ENCODE results near the gene CCDC43. TPM values are rescaled to one million over a fixed set of nuclear protein-coding genes. Genes with fewer than 3 reads are reported as not detected.

The CCDC43 gene
- total and polyA plus RNA-seq, 7 donors, result 10.2 to 20.8 (median 14.9) TPM

DNA sequence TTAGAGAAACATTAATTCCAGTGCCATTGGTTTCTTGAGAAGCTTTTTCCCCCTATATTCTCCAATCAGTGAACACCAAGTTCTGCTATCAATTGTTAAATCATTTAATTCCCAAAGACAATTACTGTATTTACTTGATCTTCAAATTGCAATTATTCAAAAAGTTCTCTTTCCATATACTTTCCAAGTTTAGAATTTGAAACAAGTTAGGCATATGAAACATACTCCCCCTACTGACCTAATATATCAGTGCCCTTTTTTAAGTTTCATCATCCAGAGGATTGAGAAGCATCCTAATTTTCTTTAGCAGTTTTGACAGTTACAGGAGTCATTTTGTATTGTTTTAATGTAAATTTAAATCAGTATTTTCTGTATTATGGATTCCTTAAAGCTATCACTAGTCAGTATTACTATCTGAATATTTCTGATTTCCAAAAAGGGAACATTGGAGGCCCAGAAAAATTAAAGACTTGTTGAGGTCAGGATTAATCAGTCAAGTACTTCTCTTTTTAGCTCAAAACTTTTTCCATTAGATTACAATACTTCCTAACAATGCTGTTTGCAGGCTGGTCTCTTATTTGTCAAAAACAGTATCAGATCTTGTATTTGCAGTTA is 17.0 kb downstream of the CCDC43 start:
- intact Hi-C loops (cut with DNase I), result no loop called here
- DNase-seq, result no peak
- Histone ChIP-seq H3K27ac (no peak overlapping the region), H3K27me3 (no peaks in the 10 kb centered on the region), H3K4me1 (peaks cover 0 to 9% (median 5%) of the 10 kb centered on the region in 4 donors), H3K4me3 (no peak overlapping the region), H3K36me3 (no peaks in the 10 kb centered on the region), H3K9me3 (no peaks in the 10 kb centered on the region)
- no peak for TF ChIP-seq POLR2AphosphoS5 (IDR thresholded peaks at IDR 0.05)
- no peak for TF ChIP-seq EP300 (IDR thresholded peaks at IDR 0.05)
- TF ChIP-seq POLR2A (IDR thresholded peaks at IDR 0.05), result no peak
- TF ChIP-seq, protein P1, sequence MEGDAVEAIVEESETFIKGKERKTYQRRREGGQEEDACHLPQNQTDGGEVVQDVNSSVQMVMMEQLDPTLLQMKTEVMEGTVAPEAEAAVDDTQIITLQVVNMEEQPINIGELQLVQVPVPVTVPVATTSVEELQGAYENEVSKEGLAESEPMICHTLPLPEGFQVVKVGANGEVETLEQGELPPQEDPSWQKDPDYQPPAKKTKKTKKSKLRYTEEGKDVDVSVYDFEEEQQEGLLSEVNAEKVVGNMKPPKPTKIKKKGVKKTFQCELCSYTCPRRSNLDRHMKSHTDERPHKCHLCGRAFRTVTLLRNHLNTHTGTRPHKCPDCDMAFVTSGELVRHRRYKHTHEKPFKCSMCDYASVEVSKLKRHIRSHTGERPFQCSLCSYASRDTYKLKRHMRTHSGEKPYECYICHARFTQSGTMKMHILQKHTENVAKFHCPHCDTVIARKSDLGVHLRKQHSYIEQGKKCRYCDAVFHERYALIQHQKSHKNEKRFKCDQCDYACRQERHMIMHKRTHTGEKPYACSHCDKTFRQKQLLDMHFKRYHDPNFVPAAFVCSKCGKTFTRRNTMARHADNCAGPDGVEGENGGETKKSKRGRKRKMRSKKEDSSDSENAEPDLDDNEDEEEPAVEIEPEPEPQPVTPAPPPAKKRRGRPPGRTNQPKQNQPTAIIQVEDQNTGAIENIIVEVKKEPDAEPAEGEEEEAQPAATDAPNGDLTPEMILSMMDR (IDR thresholded peaks at IDR 0.05), result peak in 1 of 4 experiments; percentile 19

DNA sequence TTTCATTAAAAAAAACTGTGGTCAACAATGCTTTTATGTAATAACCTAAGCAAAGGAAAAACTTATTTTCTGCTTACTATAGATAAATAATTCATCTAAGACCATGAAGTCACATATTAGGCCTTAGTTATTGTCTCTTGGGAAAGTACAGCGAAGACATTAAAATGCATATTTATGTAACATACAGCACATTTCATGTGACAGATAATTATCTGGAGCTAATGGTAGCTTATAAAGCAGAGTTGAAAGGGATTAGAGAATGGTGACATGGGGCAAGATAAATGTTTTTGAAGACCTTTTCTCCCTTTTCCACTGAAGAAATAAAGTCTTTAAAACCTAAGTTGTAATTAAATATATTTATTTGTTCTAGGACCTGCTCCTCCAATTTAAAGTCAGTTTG is 23.6 kb downstream of the CCDC43 start:
- H3K4me1 ChIP-seq, result no peaks in the 10 kb centered on the region
- H3K27me3 ChIP-seq, result no peaks in the 10 kb centered on the region
- no peak for DNase-seq
- H3K9me3 ChIP-seq, result no peaks in the 10 kb centered on the region
- 98 to 99% methylated on average over 1 of the region's 1 CpG for WGBS, 2 donors
- TF ChIP-seq EP300 (IDR thresholded peaks at IDR 0.05) (no peak), POLR2AphosphoS5 (IDR thresholded peaks at IDR 0.05) (no peak), POLR2A (IDR thresholded peaks at IDR 0.05) (no peak)
- TF ChIP-seq, protein P1 (IDR thresholded peaks at IDR 0.05), result no peak
- intact Hi-C loops (cut with DNase I), result no loop called here
- H3K4me3 ChIP-seq, result no peak overlapping the region
- H3K36me3 ChIP-seq, result no peaks in the 10 kb centered on the region
- no peak overlapping the region for H3K27ac ChIP-seq

DNA sequence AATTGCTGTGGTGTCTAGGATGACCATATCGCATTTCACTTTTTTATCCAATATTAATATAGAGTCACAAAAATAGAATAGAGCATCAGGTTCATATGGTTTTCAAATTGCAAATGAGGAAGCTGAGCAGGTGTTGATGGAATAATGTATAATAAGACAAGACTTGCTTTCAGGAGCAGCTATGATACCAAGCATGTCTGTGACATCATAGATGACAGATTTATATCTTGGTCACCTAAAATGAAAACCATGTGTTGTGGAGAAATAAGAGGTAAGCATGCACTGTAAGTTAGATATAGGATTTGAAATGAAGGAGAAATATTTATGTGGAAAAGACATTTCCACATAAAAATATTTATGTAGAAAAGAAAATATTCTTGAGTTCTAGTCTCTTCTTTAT is 24.7 kb downstream of the CCDC43 start:
- TF ChIP-seq EP300 (IDR thresholded peaks at IDR 0.05) (no peak), POLR2AphosphoS5 (IDR thresholded peaks at IDR 0.05) (no peak), POLR2A (IDR thresholded peaks at IDR 0.05) (no peak)
- TF ChIP-seq, protein P1 (IDR thresholded peaks at IDR 0.05), result no peak
- 94 to 98% methylated on average over 1 of the region's 1 CpG for WGBS, 2 donors
- H3K9me3 ChIP-seq, result no peaks in the 10 kb centered on the region
- no peaks in the 10 kb centered on the region for H3K36me3 ChIP-seq
- no peak for DNase-seq
- intact Hi-C loops (cut with DNase I), result no loop called here
- H3K27me3 ChIP-seq, result no peaks in the 10 kb centered on the region
- H3K4me1 ChIP-seq, result no peaks in the 10 kb centered on the region
- no peak overlapping the region for H3K27ac ChIP-seq
- no peak overlapping the region for H3K4me3 ChIP-seq

DNA sequence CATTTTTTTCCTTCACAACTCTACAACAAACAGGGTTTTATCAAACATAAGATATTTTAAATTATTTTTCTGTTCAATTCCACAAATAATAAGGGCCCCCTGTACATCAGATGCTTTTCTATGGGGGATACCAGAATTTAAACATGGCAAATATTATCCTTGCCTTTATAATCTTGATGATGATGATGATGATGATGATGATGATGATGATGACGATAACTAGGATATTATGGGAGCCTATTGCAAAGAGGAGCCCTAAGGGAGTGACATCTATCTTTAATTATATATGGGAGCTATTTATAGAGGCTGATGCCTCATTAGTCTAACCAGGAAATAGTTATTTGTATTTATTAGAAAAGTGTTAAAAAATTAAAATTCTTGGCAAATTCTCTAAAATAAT is 26.5 kb downstream of the CCDC43 start:
- Histone ChIP-seq H3K9me3 (no peaks in the 10 kb centered on the region), H3K4me1 (no peaks in the 10 kb centered on the region), H3K27ac (no peak overlapping the region), H3K36me3 (no peaks in the 10 kb centered on the region), H3K27me3 (peaks cover 0 to 4% (median 3%) of the 10 kb centered on the region in 3 donors), H3K4me3 (no peak overlapping the region)
- DNase-seq, result no peak
- intact Hi-C loops (cut with DNase I), result no loop called here
- TF ChIP-seq, protein P1 (IDR thresholded peaks at IDR 0.05), result no peak
- TF ChIP-seq POLR2A (IDR thresholded peaks at IDR 0.05), result no peak
- no peak for TF ChIP-seq EP300 (IDR thresholded peaks at IDR 0.05)
- TF ChIP-seq POLR2AphosphoS5 (IDR thresholded peaks at IDR 0.05), result no peak
- 83 to 87% methylated on average over 1 of the region's 1 CpG for WGBS, 2 donors

DNA sequence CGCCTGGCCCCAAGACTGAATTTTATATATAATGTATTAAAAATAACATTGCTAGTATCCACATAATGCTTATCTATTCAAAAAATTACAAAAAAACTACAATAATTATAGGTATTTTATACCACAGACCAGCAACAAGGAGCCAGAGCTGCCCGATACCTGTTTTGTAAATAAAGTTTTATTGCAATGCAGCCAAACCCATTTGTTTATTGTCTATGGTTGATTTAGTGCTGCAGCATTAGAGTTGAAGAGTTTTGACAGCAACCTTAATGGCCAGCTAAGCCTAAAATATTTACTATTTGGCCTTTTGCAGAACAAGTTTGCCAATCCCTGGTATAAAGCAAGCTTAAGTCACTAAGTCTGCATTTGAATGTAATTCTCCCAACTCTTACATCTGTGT is 27.7 kb downstream of the CCDC43 start:
- TF ChIP-seq EP300 (IDR thresholded peaks at IDR 0.05) (no peak), POLR2A (IDR thresholded peaks at IDR 0.05) (no peak), POLR2AphosphoS5 (IDR thresholded peaks at IDR 0.05) (no peak)
- TF ChIP-seq, protein P1 (IDR thresholded peaks at IDR 0.05), result no peak
- Histone ChIP-seq H3K4me3 (no peak overlapping the region), H3K9me3 (no peaks in the 10 kb centered on the region), H3K27ac (no peak overlapping the region), H3K4me1 (peaks cover 0 to 4% (median 1%) of the 10 kb centered on the region in 4 donors), H3K27me3 (peaks cover 8 to 15% (median 8%) of the 10 kb centered on the region in 3 donors), H3K36me3 (no peaks in the 10 kb centered on the region)
- DNase-seq, result no peak
- intact Hi-C loops (cut with DNase I), result no loop called here
- 82 to 89% methylated on average over 2 of the region's 2 CpGs for WGBS, 2 donors

All from sigmoid colon (tissue), 7 donors.